ENCODE results near the gene KRTAP4-4.
"Not testable (repeated sequence)": the region's sequence is repeated elsewhere in the genome, so short reads cannot be mapped to it uniquely, and the experiment has no call there.

The KRTAP4-4 gene

DNA sequence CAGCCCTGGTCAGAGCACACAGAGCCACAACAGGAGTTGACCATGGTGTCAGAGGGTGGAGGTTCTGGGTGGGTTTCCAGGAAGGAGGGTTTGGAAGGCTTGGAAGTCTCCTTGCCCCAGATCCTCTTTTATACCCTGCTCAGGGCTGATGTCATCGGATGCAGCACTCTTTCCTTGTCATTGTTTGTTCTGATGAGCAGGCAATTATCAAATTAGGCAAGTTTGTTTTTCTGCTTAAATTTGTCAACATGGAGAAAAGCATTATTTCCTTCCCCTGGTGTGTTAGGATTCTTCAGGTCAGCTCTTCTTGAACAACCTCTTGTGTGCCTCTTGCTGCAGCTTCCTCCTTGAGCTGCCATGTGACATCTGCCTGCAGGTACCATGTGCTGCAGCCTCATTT is at the start of gene KRTAP4-4:
KRTAP4-4 (minus strand) TSS at position 101 of the 400 bp plus-strand sequence; CDS start at position 44, 57 bp downstream.
- DNase-seq, result no peak

DNA sequence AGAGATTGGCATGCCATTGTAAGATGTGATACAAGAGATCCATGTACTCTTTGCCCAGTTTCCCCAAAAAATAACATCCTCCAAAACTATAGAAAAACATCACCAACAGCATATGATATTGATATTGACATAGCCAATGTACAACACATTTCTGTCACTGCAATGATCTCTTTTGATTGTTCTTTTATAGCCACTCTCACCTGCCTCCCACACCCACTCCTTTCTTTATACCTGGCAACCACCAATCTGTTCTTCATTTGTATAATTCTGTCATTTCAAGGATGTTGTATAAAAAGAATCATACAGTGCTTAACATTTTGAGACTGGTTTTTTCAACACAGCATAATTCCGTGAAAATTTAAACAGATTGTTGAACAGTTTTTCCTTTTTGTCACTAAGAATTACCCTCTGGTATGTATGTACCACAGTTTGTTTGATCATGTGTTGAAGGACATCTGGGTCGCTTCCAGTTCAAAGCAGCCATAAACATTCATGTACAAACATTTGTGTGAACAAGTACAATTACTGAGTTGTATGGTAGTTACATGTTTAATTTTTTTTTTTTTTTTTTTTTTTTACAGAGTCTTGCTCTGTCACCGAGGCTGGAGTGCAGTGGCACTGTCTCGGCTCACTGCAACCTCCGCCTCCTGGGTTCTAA is 39.0 kb upstream of the KRTAP4-4 start:
- no peak for DNase-seq

DNA sequence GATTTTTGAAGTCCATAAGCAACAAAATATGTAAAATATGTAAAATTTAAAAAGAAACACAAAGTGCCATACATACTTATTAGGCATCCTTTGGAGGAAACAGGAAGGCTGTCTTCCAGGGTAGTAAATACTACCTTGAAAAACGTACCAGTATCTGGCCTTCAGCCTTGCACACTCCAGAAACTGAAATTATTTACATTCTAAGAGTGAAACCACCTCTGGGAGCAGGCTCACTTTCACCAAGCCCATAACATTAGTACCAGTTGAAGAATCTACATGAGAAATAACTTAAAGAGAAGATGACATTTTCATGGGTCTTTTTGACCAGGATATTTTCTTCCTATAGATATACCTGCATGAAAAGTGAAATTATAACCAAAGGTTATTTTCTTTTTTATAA is 35.5 kb upstream of the KRTAP4-4 start:
- DNase-seq, result no peak

DNA sequence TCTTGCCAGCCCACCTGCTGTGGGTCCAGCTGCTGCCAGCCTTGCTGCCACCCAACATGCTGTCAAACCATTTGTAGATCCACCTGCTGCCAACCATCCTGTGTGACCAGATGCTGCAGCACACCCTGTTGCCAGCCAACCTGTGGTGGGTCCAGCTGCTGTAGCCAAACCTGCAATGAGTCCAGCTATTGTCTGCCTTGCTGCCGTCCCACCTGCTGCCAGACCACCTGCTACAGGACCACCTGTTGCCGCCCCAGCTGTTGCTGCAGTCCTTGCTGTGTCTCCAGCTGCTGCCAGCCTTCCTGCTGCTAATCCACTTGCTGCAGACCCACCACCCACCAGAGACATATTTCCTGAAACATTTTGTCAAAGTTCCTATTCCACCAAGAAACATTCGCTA is 29.8 kb upstream of the KRTAP4-4 start:
- no peak for DNase-seq

DNA sequence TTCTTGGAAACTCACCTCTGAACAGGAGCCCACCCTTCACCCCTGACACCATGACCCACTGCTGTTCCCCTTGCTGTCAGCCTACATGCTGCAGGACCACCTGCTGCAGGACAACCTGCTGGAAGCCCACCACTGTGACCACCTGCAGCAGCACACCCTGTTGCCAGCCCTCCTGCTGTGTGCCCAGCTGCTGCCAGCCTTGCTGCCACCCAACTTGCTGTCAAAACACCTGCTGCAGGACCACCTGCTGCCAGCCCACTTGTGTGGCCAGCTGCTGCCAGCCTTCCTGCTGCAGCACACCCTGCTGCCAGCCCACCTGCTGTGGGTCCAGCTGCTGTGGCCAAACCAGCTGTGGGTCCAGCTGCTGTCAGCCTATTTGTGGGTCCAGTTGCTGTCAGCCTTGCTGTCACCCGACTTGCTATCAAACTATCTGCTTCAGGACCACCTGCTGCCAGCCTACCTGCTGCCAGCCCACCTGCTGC is 29.3 kb upstream of the KRTAP4-4 start, which contains the start of gene KRTAP9-1:
KRTAP9-1 (plus strand) TSS at position 51 of the 482 bp plus-strand sequence; CDS start at position 51, 0 bp downstream.
- DNase-seq, result not testable (repeated sequence)

DNA sequence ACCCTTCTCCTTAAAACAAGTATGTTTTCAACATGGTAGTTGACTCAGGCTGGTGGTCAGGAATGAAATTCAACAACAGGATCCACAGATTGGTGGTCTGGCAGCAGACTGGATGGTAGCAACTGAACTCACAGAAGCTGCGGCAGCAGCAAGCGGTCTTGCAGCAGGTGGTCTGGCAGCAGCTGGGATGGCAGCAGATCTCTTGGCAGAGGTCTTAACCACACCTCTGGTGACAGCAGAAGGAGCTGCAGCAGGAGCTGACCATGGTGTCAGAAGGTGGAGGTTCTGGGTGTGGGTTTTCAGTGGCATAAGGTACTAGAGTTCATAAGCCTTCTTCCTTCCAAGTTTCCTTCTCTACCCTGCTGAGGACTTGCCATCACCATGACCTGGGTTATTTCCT is 26.3 kb upstream of the KRTAP4-4 start:
- DNase-seq, result no peak

DNA sequence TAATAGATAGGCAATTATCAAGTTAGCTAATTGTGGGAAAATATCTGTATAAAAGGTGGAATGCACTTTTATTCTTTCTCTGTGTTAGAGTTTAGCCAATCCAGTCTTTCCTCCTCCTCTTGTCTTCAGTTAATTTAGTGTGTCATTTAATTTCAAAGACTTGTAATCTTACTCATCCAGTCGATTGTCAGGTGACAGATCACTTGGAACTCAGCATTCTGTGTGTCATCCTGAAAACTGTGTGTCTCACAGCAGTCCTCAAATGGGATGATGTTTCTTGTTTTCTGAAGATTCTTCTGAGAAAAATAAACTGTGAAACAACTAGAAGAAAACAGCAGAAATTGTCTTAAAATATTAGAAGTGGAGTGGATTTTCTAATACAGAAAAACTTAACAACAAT is 24.5 kb upstream of the KRTAP4-4 start:
- no peak for DNase-seq

DNA sequence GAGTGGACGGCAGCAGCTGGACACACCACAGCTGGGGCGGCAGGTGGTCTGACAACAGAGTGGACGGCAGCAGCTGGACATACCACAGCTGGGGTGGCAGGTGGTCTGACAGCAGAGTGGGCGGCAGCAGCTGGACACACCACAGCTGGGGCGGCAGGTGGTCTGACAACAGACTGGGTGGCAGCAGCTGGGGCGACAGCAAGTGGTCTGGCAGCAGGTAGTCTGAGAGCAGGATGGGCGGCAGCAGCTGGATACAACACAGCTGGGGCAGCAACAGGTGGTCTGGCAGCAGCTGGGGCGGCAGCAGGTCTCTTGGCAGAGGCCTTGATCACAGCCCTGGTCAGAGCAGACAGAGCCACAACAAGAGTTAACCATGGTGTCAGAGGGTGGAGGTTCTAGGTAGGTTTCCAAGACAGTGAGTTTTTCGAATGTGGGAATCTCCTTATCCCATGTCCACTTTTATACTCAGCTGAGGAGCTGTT is 24.0 kb upstream of the KRTAP4-4 start, which contains the start of gene KRTAP4-1:
KRTAP4-1 (minus strand) TSS at position 432 of the 482 bp plus-strand sequence; CDS start at position 375, 57 bp downstream.
- DNase-seq, result no peak

DNA sequence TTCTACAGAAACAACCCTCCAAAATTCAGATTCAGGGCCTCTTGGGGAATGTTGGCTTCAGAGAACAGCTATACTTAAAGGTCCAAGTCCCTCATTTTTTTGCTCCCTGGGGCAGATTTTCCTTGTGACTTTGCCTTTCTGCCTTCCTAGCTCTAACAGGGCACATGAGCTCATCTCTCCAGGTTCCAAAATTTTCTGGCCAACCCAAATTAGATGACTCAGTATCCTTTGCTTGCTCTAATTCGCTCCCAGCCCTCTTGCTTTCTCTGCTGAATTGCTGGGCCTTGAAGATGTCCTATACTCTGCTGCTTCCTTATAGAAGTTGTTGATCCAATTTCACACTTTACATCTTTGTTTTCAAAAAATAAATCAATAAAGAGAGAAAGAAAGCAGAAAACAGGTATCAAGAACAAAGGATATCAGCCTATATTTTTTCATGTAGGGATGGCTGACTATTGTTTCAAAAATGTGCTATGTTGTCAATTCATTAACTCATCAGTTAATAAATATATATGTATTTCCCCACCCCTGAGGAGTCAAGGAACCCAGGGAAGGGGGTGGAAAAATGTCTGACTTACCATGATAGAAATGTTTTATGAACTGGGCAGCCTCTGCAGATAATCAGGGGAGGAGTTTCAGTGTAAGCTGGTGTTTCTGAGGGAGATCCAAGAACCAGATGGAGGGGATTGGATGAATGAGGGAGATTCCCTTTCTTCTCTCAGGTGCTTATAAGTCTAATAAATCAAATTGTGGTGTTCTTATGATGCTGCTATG is 18.5 kb upstream of the KRTAP4-4 start:
- DNase-seq, result no peak

DNA sequence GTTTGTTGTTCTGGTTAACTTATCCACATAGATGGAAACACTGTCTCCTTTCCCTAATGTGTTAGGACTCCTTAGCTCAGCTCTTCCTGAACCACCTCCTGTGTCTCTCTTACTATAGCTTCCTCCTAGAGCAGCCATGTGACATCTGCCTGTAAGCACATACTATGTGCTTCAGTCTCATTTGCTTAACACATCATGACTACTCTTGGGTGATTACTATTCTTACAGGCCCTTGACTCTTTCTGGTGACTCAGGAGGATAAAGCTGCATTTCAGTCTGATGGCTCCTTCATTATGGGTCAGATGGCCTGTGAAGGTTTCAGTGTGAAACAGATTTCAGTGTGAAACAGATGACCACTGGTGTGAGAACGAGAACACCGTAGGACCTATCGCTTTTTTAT is 17.8 kb upstream of the KRTAP4-4 start:
- peak; percentile 21 to 58 for DNase-seq

DNA sequence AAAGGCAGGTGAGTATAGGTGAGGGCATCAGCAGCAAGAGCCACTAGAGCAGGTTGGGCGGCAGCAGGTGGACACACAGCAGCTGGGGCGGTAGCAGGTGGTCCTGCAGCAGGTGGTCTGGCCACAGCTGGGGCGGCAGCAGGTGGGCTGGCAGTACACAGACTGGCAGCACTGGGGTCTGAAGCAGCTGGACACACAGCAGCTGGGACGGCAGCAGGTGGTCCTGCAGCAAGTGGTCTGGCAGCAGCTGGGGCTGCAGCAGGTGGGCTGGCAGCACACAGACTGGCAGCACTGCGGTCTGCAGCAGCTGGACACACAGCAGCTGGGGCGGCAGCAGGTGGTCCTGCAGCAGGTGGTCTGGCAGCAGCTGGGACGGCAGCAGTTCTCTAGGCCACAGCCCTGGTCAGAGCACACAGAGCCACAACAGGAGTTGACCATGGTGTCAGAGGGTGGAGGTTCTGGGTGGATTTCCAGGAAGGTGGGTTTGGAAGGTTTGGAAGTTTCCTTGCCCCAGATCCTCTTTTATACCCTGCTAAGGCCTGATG is 17.3 kb upstream of the KRTAP4-4 start, which contains the start of gene KRTAP4-2:
KRTAP4-2 (minus strand) TSS at position 495 of the 545 bp plus-strand sequence; CDS start at position 438, 57 bp downstream.
- no peak for DNase-seq

DNA sequence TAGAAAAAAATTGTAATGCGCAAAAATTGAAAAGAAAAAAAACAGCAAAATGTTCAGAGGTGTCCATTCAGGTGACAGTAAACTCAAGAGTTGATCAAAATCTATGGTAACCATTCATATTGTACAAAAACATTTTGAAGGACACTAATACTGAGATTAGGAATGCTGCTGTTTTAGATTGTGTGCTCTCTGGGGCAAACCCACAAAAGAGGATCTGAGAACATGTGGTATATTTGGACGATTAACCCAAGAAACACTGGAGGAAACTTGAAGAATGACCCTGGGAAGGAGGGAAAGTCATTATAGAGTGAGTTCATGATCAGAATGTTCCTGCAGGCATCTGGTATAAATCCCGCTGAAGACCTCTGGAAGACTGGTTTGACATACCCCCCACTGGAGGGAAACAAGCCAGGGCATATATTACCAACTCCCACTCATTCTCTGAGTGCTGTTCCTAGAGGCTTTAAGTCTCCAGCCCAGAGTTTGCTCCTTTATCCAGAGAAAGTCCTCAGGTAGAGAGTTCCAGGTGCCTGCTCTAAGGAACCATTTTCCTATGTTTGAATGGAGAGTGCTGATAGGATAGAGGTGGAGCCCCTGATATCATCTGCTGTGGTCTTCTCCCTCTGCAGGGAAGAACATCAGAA is 16.3 kb upstream of the KRTAP4-4 start:
- peak in 1 of 2 donors; percentile 12 for DNase-seq

DNA sequence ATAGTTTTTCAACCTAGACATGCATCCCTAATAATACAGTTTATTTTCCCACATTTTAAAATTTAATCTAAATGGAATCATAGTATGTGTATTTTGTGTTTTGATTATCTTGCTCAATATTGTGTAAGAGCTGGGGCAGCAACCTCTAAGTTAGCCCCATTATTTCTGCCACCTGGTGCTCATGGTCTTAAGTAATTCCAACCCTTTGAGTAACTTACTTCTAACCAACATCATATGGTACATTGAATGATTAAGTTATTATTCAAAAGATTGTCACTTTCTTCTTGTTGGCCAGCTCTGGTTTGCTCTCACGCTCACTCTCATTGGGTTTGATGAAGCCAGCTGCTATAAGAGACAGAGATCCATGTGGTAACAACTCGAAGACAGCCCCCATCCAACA is 11.3 kb upstream of the KRTAP4-4 start:
- no peak for DNase-seq

DNA sequence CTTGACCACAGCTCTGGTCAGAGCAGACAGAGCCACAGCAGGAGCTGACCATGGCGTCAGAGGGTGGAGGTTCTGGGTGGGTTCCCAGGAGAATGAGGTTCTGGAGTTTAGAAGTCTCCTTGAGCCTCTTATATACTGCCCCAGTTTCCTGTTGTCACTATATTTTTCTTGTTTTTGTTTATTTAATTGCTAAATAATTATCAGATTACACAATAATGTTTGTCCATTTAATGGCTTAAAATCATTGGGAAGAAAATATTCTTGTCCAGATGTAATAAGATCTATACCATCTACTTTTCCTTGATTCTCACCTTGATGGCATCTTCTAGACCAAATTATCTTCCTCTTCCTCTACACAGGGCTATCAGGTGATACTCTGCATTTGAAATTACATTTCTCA is 7.6 kb upstream of the KRTAP4-4 start, which contains the start of gene KRTAP4-3:
KRTAP4-3 (minus strand) TSS at position 101 of the 400 bp plus-strand sequence; CDS start at position 52, 49 bp downstream.
- no peak for DNase-seq

DNA sequence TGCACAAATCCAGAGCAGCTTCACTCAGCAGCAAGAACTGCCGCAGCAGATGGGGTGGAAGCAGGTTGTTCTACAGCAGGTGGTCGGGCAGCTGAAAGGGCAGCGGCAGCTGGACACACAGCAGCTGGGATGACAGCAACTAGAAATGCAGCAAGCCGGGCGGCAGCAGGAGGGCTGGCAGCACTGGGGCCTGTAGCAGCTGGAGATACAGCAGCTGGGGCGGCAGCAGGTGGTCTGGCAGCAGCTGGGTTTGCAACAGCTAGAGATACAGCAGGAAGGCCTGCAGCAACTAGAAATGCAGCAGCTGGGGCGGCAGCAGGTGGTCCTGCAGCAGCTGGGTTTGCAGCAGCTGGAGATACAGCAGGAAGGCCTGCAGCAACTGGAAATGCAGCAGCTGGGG is 7.0 kb upstream of the KRTAP4-4 start:
- no peak for DNase-seq

DNA sequence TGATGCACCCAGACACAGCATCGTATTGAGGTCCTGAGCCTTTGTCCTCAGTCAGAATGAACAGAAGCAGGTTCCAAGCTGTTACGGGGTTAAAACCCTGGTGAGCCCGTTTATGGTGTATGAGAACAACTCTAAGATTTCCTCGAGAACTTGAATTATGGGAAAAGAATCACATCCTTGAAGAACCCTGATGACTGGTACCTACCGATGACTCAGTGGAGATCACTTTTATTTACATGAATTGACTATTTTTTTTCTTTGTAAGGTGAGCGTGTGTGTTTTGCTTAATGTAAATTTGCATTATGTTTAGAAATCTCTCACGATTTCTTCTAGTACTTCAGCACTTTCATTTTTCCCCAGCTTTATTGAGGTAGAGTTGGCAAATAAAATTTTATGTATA is 3.3 kb upstream of the KRTAP4-4 start:
- DNase-seq, result no peak

DNA sequence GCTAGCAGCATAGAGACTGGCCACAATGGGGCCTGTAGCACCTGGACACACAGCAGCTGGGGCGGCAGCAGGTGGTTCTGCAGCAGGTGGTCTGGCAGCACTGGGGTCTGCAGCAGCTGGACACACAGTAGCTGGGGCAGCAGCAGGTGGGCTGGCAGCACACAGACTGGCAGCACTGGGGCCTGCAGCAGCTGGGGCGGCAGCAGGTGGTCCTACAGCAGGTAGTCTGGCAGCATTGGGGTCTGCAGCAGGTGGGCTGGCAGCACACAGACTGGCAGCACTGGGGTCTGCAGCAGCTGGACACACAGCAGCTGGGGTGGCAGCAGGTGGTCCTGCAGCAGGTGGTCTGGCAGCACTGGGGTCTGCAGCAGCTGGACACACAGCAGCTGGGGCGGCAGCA is 358 bp downstream of the KRTAP4-4 start:
- DNase-seq, result not testable (repeated sequence)

DNA sequence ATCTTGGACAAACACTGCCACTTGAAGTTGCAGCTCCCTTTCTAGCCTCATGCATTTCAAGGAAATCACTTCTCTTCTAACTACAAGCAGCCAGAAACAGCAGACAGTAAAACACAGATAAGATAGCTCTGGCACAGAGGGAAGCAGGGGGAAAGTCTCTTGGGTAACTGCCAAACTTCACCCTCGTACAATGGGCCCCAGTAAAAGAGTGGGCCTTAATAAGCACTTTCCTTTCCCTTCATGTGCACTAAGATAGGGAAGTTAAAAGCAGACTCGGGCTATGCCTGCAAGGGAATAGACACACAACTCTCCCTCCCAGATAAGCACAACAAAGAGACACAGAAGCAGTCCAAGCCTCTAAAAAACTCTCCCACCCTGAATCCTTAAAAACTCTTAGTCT is 6.7 kb downstream of the KRTAP4-4 start:
- no peak for DNase-seq

DNA sequence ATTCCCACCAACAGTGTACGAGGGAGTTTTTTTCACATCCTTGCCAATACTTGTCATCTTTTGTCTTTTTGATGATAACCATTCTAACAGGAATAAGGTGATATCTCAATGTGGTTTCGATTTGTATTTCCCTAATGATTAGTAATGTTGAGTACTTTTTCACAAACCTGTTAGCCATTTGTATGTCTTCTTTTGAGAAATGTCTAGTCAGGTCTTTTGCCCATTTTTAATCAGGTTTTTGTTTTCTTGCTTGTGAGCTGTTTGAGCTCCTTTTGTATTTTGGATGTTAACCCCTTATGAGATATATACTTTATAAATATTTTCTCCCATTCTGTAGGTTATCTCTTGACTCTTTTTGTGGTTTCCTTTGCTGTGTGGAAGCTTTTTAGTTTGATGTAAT is 9.0 kb downstream of the KRTAP4-4 start:
- no peak for DNase-seq

DNA sequence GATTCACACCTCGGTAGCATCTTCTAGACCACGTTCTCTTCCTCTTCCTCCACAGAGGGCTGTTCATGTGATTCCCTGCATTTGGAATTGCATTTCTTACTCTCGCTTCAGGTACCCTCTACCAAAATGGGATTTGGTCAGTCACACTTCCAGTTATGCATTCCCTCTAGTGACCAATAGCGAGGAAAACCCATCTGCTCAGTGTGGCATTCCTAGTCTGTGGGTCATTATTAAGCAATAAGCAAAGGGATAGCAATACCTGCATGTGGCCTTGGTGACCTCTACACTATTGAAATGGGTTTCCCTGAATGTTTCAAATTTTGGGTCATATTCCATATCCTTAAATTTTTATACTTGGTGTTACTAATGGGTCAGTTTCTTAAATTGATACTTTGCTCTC is 10.5 kb downstream of the KRTAP4-4 start:
- no peak for DNase-seq

DNA sequence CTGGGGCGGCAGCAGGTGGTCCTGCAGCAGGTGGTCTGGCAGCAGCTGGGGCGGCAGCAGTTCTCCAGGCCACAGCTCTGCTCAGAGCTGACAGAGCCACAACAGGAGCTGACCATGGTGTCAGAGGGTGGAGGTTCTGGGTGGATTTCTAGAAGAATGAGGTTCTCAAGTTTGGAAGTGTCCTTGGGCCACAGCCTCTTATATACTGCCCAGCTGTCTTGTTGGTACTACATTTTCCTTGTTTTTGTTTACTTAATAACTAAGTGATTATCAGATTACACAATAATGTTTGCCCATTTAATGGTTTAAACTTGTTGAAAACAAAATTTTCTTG is 10.9 kb downstream of the KRTAP4-4 start, which contains the start of gene KRTAP4-5:
KRTAP4-5 (minus strand) TSS at position 174 of the 334 bp plus-strand sequence; CDS start at position 116, 58 bp downstream.
- DNase-seq, result no peak

DNA sequence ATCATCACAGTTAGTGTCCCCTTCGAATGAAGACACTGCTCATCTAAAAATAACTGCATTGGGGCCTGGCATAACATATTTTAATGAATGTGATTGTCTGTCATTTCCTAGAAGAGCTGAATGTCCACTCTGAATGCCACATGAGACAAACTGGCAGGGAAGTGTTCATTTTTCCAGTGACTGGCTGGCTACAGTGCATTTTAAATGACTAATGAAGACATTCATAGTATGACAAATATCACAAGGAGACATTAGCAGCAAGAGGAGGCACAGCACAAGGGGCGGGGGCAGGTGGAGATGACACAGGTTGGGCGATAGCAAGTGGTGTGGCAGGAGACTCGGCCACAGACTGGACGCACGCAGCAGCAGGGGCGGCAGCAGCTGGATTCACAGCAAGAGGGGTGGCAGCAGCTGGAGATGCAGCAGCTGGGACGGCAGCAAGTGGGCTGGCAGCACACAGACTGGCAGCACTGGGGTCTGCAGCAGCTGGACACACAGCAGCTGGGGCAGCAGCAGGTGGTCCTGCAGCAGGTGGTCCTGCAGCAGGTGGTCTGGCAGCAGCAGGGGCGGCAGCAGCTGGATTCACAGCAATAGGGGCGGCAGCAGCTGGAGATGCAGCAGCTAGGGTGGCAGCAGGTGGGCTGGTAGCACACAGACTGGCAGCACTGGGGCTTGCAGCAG is 11.4 kb downstream of the KRTAP4-4 start:
- not testable (repeated sequence) for DNase-seq

Measured in inflammatory macrophage treated with lipopolysaccharide for 1 hour (primary cell).